ENCODE results near the gene FLNB. TPM values are rescaled to one million over a fixed set of nuclear protein-coding genes. Genes with fewer than 3 reads are reported as not detected.

The FLNB gene
- total RNA-seq, 2 donors from 2014 or later, result 96.9 to 139 TPM

DNA sequence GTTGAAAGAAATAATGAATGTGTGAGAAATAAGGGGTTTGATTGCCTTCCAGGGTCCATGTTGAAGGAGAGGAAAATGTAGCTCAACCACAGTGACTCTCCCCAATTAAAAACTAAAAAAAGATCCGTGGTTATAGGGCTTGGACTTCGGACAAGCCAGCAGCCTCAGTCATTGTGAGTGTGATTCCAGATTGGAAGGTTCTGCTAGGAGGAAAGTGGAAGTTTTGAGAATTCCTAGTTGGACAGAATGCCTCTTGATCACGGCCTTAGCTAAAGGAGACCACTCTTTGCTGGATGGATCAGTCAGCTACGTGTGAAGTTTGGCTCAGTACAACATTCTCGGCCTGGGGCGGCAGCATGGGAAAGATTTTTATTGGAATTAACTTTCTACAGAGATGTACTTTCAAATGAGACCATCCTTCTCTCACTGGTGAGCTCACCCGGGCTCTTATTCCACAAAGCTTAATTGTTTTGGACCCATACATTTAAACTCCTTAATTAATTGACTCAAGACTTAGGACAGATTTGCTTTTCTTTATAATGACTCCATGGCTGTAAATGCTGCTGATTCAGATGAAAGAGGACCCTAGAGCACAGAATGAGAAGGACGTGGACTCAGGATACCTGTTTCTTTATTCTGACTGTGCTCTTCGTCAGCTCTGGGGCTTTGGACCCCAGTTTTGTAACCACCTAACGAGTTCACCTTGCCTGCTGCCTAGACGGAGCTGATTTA, 27.5 kb downstream of the FLNB start:
- H3K4me3 ChIP-seq, result peak overlapping the region; percentile 10
- DNase-seq (ENCODE audit: low spot score) (no peak), ATAC-seq (ENCODE audit: insufficient number of reproducible peaks, low FRiP score, low read depth) (peak; percentile 61)
- H3K36me3 ChIP-seq, result no peaks in the 10 kb centered on the region
- TF ChIP-seq, protein P1, sequence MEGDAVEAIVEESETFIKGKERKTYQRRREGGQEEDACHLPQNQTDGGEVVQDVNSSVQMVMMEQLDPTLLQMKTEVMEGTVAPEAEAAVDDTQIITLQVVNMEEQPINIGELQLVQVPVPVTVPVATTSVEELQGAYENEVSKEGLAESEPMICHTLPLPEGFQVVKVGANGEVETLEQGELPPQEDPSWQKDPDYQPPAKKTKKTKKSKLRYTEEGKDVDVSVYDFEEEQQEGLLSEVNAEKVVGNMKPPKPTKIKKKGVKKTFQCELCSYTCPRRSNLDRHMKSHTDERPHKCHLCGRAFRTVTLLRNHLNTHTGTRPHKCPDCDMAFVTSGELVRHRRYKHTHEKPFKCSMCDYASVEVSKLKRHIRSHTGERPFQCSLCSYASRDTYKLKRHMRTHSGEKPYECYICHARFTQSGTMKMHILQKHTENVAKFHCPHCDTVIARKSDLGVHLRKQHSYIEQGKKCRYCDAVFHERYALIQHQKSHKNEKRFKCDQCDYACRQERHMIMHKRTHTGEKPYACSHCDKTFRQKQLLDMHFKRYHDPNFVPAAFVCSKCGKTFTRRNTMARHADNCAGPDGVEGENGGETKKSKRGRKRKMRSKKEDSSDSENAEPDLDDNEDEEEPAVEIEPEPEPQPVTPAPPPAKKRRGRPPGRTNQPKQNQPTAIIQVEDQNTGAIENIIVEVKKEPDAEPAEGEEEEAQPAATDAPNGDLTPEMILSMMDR (IDR thresholded peaks at IDR 0.05), result no peak
- H3K4me1 ChIP-seq (ENCODE audit: control insufficient read depth in 1 of 2, low read depth in 2 of 2), result peaks cover 19 to 77% of the 10 kb centered on the region in 2 donors
- H3K9me3 ChIP-seq, result no peaks in the 10 kb centered on the region
- H3K27me3 ChIP-seq (replicated peaks; ENCODE audit: insufficient read depth), result no peaks in the 10 kb centered on the region
- peak overlapping the region; percentile 56 to 65 for H3K27ac ChIP-seq

DNA sequence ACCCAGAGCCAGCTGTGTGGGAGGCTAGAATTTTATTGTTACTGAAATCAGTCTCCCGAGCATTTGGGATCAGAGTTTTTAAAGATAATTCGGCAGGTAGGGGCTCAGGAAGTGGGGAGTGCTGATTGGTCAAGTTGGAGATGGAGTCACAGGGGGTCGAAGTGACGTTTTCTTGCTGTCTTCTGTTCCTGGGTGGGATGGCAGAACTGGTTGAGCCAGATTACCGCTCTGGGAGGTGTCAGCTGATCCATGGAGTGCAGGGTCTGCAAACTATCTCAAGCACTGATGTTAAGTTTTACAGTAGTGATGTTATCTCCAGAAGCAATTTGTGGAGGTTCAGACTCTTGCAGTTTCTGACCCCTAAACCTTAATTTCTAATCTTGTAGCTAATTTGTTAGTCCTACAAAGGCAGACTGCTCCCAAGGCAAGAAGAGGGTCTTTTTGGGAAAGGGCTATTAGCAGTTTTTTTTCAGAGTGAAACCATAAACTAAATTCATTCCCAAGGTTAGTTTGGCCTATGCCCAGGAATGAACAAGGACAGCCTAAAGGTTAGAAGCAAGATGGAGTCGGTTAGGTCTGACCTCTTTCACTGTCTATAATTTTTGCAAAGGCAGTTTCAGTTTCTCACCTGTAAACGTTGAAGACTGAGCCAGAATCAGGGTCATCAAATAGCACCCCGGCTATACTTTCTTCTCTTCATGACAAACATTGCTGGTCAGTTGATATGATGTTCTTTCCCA, 28.2 kb downstream of the FLNB start:
- no peak overlapping the region for H3K4me3 ChIP-seq

DNA sequence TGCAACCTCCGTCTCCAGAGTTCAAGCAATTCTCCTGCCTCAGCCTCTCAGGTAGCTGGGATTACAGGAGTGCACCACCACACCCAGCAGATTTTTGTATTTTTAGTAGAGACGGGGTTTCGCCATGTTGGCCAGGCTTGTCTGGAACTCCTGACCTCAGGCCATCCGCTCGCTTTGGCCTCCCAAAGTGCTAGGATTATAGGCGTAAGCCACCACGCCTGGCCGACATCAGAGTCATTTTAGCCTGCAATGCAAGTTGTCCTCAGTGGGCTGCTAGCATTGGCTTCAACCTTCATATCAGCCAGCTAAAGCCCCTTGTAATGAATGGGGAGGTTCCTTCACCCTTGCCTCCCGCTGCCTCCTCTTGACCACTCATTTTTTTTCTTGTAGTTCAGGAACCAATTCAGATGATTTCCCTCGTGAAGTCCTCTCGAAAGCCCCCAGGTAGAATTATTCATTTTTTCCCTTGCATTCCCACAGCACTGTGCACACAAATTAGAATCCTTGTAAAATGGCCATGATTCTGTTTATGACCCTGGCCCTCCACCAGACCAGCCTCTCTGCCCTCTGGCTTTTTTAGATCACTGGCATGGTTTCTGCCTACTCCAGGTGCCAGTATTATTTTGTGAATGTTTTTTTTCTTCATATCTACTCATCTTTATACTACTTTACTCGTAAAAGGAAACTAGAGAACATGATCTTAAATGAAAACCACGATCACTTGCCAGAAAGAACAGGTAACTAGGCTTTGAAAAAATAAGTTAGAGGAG, 29.1 kb downstream of the FLNB start:
- TF ChIP-seq, protein P1 (IDR thresholded peaks at IDR 0.05), result no peak
- no peaks in the 10 kb centered on the region for H3K27me3 ChIP-seq (replicated peaks; ENCODE audit: insufficient read depth)
- DNase-seq (ENCODE audit: low spot score) (no peak), ATAC-seq (ENCODE audit: insufficient number of reproducible peaks, low FRiP score, low read depth) (no peak)
- H3K4me1 ChIP-seq (ENCODE audit: control insufficient read depth in 1 of 2, low read depth in 2 of 2), result peaks cover 24 to 90% of the 10 kb centered on the region in 2 donors
- no peaks in the 10 kb centered on the region for H3K36me3 ChIP-seq
- no peak overlapping the region for H3K4me3 ChIP-seq
- no peaks in the 10 kb centered on the region for H3K9me3 ChIP-seq
- H3K27ac ChIP-seq, result no peak overlapping the region

More for the DNA sequence above, 28.2 kb downstream of the FLNB start:
- peaks cover 19 to 85% of the 10 kb centered on the region in 2 donors for H3K4me1 ChIP-seq (ENCODE audit: control insufficient read depth in 1 of 2, low read depth in 2 of 2)
- no peaks in the 10 kb centered on the region for H3K9me3 ChIP-seq
- DNase-seq (ENCODE audit: low spot score) (no peak), ATAC-seq (ENCODE audit: insufficient number of reproducible peaks, low FRiP score, low read depth) (no peak)
- H3K27me3 ChIP-seq (replicated peaks; ENCODE audit: insufficient read depth), result no peaks in the 10 kb centered on the region
- H3K27ac ChIP-seq, result peak overlapping the region; percentile 56 to 65
- TF ChIP-seq, protein P1 (IDR thresholded peaks at IDR 0.05), result no peak
- no peaks in the 10 kb centered on the region for H3K36me3 ChIP-seq

DNA sequence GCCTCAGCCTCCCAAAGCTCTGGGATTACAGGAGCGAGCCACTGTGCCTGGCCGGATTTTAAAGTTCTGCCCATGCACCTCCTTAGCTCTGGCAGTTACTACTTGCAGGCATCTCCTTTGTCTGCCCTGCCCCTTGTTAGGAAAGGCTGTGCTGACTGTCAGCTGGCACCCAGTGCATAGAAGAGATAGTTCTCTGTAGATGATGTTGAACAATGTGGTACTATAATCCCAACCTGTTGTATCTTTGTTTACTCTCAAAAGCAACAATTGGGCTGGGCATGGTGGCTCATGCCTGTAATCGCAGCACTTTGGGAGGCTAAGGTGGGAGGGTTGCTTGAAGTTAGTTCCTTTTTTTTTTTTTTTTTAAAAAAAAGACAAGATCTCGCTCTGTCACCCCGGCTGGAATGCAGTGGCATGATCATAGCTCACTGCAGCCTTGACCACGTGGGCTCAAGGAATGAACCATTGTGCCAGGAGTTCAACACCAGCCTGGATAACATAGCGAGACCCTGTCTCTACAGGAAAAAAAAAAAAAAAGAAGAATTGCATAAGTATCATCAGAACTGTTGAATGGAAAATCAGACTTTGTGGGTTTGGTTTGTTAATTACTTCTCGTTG, 30.6 kb downstream of the FLNB start:
- Histone ChIP-seq H3K27ac (no peak overlapping the region), H3K27me3 (replicated peaks; ENCODE audit: insufficient read depth) (no peaks in the 10 kb centered on the region), H3K4me1 (ENCODE audit: control insufficient read depth in 1 of 2, low read depth in 2 of 2) (peaks cover 24 to 98% of the 10 kb centered on the region in 2 donors), H3K36me3 (no peaks in the 10 kb centered on the region), H3K9me3 (no peaks in the 10 kb centered on the region), H3K4me3 (no peak overlapping the region)
- no peak for ATAC-seq (ENCODE audit: insufficient number of reproducible peaks, low FRiP score, low read depth)
- TF ChIP-seq, protein P1 (IDR thresholded peaks at IDR 0.05), result no peak
- DNase-seq (ENCODE audit: low spot score), result no peak

All from thoracic aorta (tissue), 2 donors.